Upper lobe of left lung (tissue), 6 donors: ENCODE measurements around the gene SECISBP2. TPM values are rescaled to one million over a fixed set of nuclear protein-coding genes. Genes with fewer than 3 reads are reported as not detected.

Source experiments
- ATAC-seq, 2 donors: fragments of 200-7000 bp; cut with Tn5 transposase; one replicate each; pipeline ENCODE4 v1.9.1; 2022; ENCODE audit warnings: mild to moderate bottlenecking in 2 of 2, moderate library complexity in 2 of 2; ENCODE audit not compliant: low FRiP score in 2 of 2
- DNase-seq, 2 donors: peaks; one replicate each; pipeline ENCODE4 v3.0.0-alpha.2; 2019 to 2020
- H3K27ac ChIP-seq, 4 donors: fragments of 200-600 bp; sonication (generic); one replicate each; pipeline ENCODE4 v1.5.1; 2016 to 2019
- H3K27me3 ChIP-seq, 4 donors: fragments of 200-600 bp; sonication (generic); one replicate each; pipeline ENCODE4 v1.5.1; 2017 to 2019
- H3K36me3 ChIP-seq, 4 donors: fragments of 200-600 bp; sonication (generic); one replicate each; pipeline ENCODE4 v1.5.1; 2016 to 2019
- H3K4me1 ChIP-seq, 4 donors: fragments of 200-600 bp; sonication (generic); one replicate each; pipeline ENCODE4 v1.5.1; 2018 to 2019
- H3K4me3 ChIP-seq, 4 donors: fragments of 200-600 bp; sonication (generic); one replicate each; pipeline ENCODE4 v1.5.1; 2017 to 2019; ENCODE audit warnings: mild to moderate bottlenecking in 2 of 4, moderate library complexity in 1 of 4
- H3K9me3 ChIP-seq, 4 donors: fragments of 200-600 bp; sonication (generic); one replicate each; pipeline ENCODE4 v1.5.1; 2018 to 2019
- CTCF ChIP-seq, 6 experiments: fragments of 450-650 bp in 4 of 6; fragments of 200-600 bp in 2 of 6; sonication (generic) in 2 of 6; IDR thresholded peaks; one replicate each; pipeline ENCODE4 v1.5.1; 2016 to 2019; ENCODE audit warnings: antibody characterized with exemption in 6 of 6
- EP300 ChIP-seq, 4 donors: sonication (generic); formaldehyde crosslinking; IDR thresholded peaks; one replicate each; pipeline ENCODE4 v1.5.1; 2017; ENCODE audit warnings: antibody characterized with exemption in 4 of 4, control low read depth in 2 of 4
- POLR2A ChIP-seq, 4 donors: fragments of 450-650 bp; IDR thresholded peaks; one replicate each; pipeline ENCODE4 v1.5.1; 2016 to 2017; ENCODE audit warnings: antibody characterized with exemption in 4 of 4, mild to moderate bottlenecking in 2 of 4
- POLR2AphosphoS5 ChIP-seq, 2 donors: sonication (generic); formaldehyde crosslinking; IDR thresholded peaks; one replicate each; pipeline ENCODE4 v1.5.1; 2017; ENCODE audit warnings: antibody characterized with exemption in 2 of 2
- WGBS, 2 donors: methylation state at CpG; one replicate each; pipeline ENCODE4 v1.1.5; 2017 to 2018; 5-methylcytosine and 5-hydroxymethylcytosine counted together
- total RNA-seq, 6 donors: library from RNA; depleted of rRNA in 4 of 6; stranded (reverse); fragments of >200 nt in 4 of 6; gene quantifications; one replicate each; pipeline versions ENCODE4 v1.1.0 to v1.2.1, GENCODE V29; 2016 to 2021
- donor health status: DM: no; HTN: no; CAD: no; lungs with moderate emphysema.
- donor health status: DM: no; HTN: yes; CAD: no; lungs with severe emphysema.

Gene SECISBP2
- total RNA-seq, 6 donors from 2014 or later: 42.0 to 113 (median 60.0) TPM

- no peak overlapping the region for H3K27ac ChIP-seq
- H3K27me3 ChIP-seq: no peaks in the 10 kb centered on the region
- H3K36me3 ChIP-seq: peaks cover 0 to 3% (median under 1%) of the 10 kb centered on the region in 4 donors
- ATAC-seq: peak; percentile 22 to 34
- H3K4me3 ChIP-seq: no peak overlapping the region
- DNase-seq: peak in 1 of 2 donors; percentile 69
- 71 to 78% methylated on average over 4 to 14 of the region's 14 CpGs for WGBS, 2 donors
- no peaks in the 10 kb centered on the region for H3K9me3 ChIP-seq
- TF ChIP-seq POLR2AphosphoS5 (IDR thresholded peaks at IDR 0.05) (no peak), CTCF (IDR thresholded peaks at IDR 0.05) (no peak), POLR2A (IDR thresholded peaks at IDR 0.05) (no peak), EP300 (IDR thresholded peaks at IDR 0.05) (no peak)
- peaks cover 0 to 10% (median 5%) of the 10 kb centered on the region in 4 donors for H3K4me1 ChIP-seq
Measured at GRCh38 chr9:89372230-89372816, 54.0 kb downstream of the SECISBP2 start.

GRCh38 chr9:89372979-89373378, 54.7 kb downstream of the SECISBP2 start:
- Histone ChIP-seq H3K36me3 (peaks cover 0 to 7% (median 2%) of the 10 kb centered on the region in 4 donors), H3K4me1 (peaks cover 0 to 10% (median 5%) of the 10 kb centered on the region in 4 donors), H3K27me3 (no peaks in the 10 kb centered on the region), H3K9me3 (no peaks in the 10 kb centered on the region), H3K27ac (no peak overlapping the region), H3K4me3 (no peak overlapping the region)
- peak in 1 of 2 donors; percentile 65 for DNase-seq
- WGBS, 2 donors: 92 to 97% methylated on average over 8 of the region's 8 CpGs
- TF ChIP-seq CTCF (IDR thresholded peaks at IDR 0.05) (no peak), EP300 (IDR thresholded peaks at IDR 0.05) (no peak), POLR2A (IDR thresholded peaks at IDR 0.05) (no peak), POLR2AphosphoS5 (IDR thresholded peaks at IDR 0.05) (no peak)
- ATAC-seq: peak in 1 of 2 donors; percentile 22

GRCh38 chr9:89374176-89374575, 55.9 kb downstream of the SECISBP2 start:
- Histone ChIP-seq H3K36me3 (peaks cover 2 to 14% (median 10%) of the 10 kb centered on the region in 4 donors), H3K27ac (no peak overlapping the region), H3K4me3 (no peak overlapping the region), H3K9me3 (no peaks in the 10 kb centered on the region), H3K4me1 (peaks cover 0 to 10% (median 5%) of the 10 kb centered on the region in 4 donors), H3K27me3 (no peaks in the 10 kb centered on the region)
- DNase-seq (no peak), ATAC-seq (no peak)
- TF ChIP-seq POLR2A (IDR thresholded peaks at IDR 0.05) (no peak), CTCF (IDR thresholded peaks at IDR 0.05) (no peak), EP300 (IDR thresholded peaks at IDR 0.05) (no peak), POLR2AphosphoS5 (IDR thresholded peaks at IDR 0.05) (no peak)
- WGBS, 2 donors: 67 to 84% methylated on average over 4 of the region's 4 CpGs

GRCh38 chr9:89375191-89375760, 57.0 kb downstream of the SECISBP2 start:
- no peak for ATAC-seq
- Histone ChIP-seq H3K27me3 (no peaks in the 10 kb centered on the region), H3K27ac (peak overlapping the region in 1 of 4 donors; percentile 0), H3K4me1 (peaks cover 0 to 10% (median 5%) of the 10 kb centered on the region in 4 donors), H3K9me3 (no peaks in the 10 kb centered on the region), H3K4me3 (no peak overlapping the region), H3K36me3 (peaks cover 2 to 17% (median 10%) of the 10 kb centered on the region in 4 donors)
- TF ChIP-seq EP300 (IDR thresholded peaks at IDR 0.05) (no peak), CTCF (IDR thresholded peaks at IDR 0.05) (no peak), POLR2A (IDR thresholded peaks at IDR 0.05) (no peak), POLR2AphosphoS5 (IDR thresholded peaks at IDR 0.05) (no peak)
- 38 to 40% methylated on average over 4 to 7 of the region's 8 CpGs for WGBS, 2 donors
- no peak for DNase-seq
